H9 (cell line): ENCODE results near the gene CDYL2. TPM values are rescaled to one million over a fixed set of nuclear protein-coding genes. Genes with fewer than 3 reads are reported as not detected.

ENCODE experiments used
- DNase-seq: peaks from one replicate; pipeline ENCODE4 v3.0.0-alpha.2; 2017
- H2AFZ ChIP-seq: one replicate; pipeline ENCODE4 v1.6.1; 2013; ENCODE audit warnings: mild to moderate bottlenecking, low read length, control low read depth, moderate library complexity
- H2AK5ac ChIP-seq: 2 replicates; pipeline ENCODE4 v1.6.1; 2013; ENCODE audit warnings: low read length, control low read depth, mixed read lengths; ENCODE audit not compliant: insufficient read length
- H2BK120ac ChIP-seq: one replicate; pipeline ENCODE4 v1.6.1; 2013; ENCODE audit warnings: low read depth, mild to moderate bottlenecking, low read length, control low read depth, inconsistent platforms; ENCODE audit not compliant: poor library complexity, severe bottlenecking
- H2BK12ac ChIP-seq: 2 replicates; pipeline ENCODE4 v1.6.1; 2013; ENCODE audit warnings: low read length, control low read depth, mixed read lengths, low read depth; ENCODE audit not compliant: insufficient read length
- H2BK15ac ChIP-seq: 2 replicates; pipeline ENCODE4 v1.6.1; 2013; ENCODE audit warnings: low read depth, low read length, control low read depth
- H2BK20ac ChIP-seq: one replicate; pipeline ENCODE4 v1.6.1; 2013; ENCODE audit warnings: low read depth, mild to moderate bottlenecking, low read length, control low read depth, inconsistent platforms; ENCODE audit not compliant: poor library complexity, severe bottlenecking
- H2BK5ac ChIP-seq: 2 replicates; pipeline ENCODE4 v1.6.1; 2013; ENCODE audit warnings: low read length, control low read depth, mixed read lengths; ENCODE audit not compliant: insufficient read length
- H3K14ac ChIP-seq: 2 replicates; pipeline ENCODE4 v1.6.1; 2013; ENCODE audit warnings: low read length, control low read depth; ENCODE audit not compliant: insufficient read depth
- H3K18ac ChIP-seq: 2 replicates; pipeline ENCODE4 v1.6.1; 2013; ENCODE audit warnings: low read depth, mild to moderate bottlenecking, mixed read lengths, low read length, control low read depth; ENCODE audit not compliant: insufficient read length
- H3K23ac ChIP-seq: 2 replicates; pipeline ENCODE4 v1.6.1; 2013; ENCODE audit warnings: low read length, control low read depth, mixed read lengths, low read depth; ENCODE audit not compliant: insufficient read length
- H3K23me2 ChIP-seq: 2 replicates; pipeline ENCODE4 v1.6.1; 2013; ENCODE audit warnings: low read depth, mild to moderate bottlenecking, mixed read lengths, low read length, control low read depth; ENCODE audit not compliant: insufficient read length, poor library complexity, severe bottlenecking
- H3K27ac ChIP-seq: 2 replicates; pipeline ENCODE4 v1.5.1; 2013; ENCODE audit warnings: low read length, control low read depth, mixed read lengths, low read depth; ENCODE audit not compliant: insufficient read length
- H3K27me3 ChIP-seq: 2 replicates; pipeline ENCODE4 v1.6.1; 2013; ENCODE audit warnings: low read length, control low read depth, inconsistent platforms; ENCODE audit not compliant: insufficient read depth
- H3K4ac ChIP-seq: 2 replicates; pipeline ENCODE4 v1.6.1; 2013; ENCODE audit warnings: low read depth, mild to moderate bottlenecking, control low read depth, inconsistent platforms, low read length, moderate library complexity
- H3K4me1 ChIP-seq: 2 replicates; pipeline ENCODE4 v1.6.1; 2013; ENCODE audit warnings: low read length, control low read depth, inconsistent platforms; ENCODE audit not compliant: insufficient read depth
- H3K4me2 ChIP-seq: 2 replicates; pipeline ENCODE4 v1.6.1; 2013; ENCODE audit warnings: low read length, control low read depth, mixed read lengths; ENCODE audit not compliant: insufficient read length, insufficient read depth
- H3K56ac ChIP-seq: 2 replicates; pipeline ENCODE4 v1.6.1; 2013; ENCODE audit warnings: low read depth, mild to moderate bottlenecking, mixed read lengths, low read length, control low read depth; ENCODE audit not compliant: insufficient read length
- H3K79me1 ChIP-seq: 2 replicates; pipeline ENCODE4 v1.6.1; 2013; ENCODE audit warnings: low read depth, mild to moderate bottlenecking, moderate library complexity, low read length, control low read depth, inconsistent platforms; ENCODE audit not compliant: insufficient read depth, poor library complexity, severe bottlenecking
- H3K79me2 ChIP-seq: 2 replicates; pipeline ENCODE4 v1.6.1; 2013; ENCODE audit warnings: low read length, control low read depth, inconsistent platforms; ENCODE audit not compliant: insufficient read depth
- H3K9ac ChIP-seq: 2 replicates; pipeline ENCODE4 v1.6.1; 2013; ENCODE audit warnings: low read length, control low read depth, mixed read lengths; ENCODE audit not compliant: insufficient read length; ENCODE audit errors: extremely low read depth
- H3K9me3 ChIP-seq: one replicate; pipeline ENCODE4 v1.6.1; 2013; ENCODE audit warnings: low read depth, low read length, inconsistent platforms; ENCODE audit not compliant: control insufficient read depth
- H3T11ph ChIP-seq: one replicate; pipeline ENCODE4 v1.6.1; 2013; ENCODE audit warnings: mild to moderate bottlenecking, low read length, control low read depth, inconsistent platforms
- H4K20me1 ChIP-seq: one replicate; pipeline ENCODE4 v1.6.1; 2013; ENCODE audit not compliant: control insufficient read depth, insufficient read length, insufficient read depth
- H4K5ac ChIP-seq: 2 replicates; pipeline ENCODE4 v1.6.1; 2013; ENCODE audit warnings: low read depth, mild to moderate bottlenecking, mixed read lengths, low read length, control low read depth; ENCODE audit not compliant: insufficient read length
- H4K8ac ChIP-seq: replicated peaks from 2 replicates; pipeline ENCODE4 v1.6.1; 2013; ENCODE audit warnings: low read length, control low read depth, mixed read lengths, low read depth; ENCODE audit not compliant: insufficient read length
- H4K91ac ChIP-seq: 2 replicates; pipeline ENCODE4 v1.6.1; 2013; ENCODE audit warnings: low read depth, mild to moderate bottlenecking, moderate library complexity, mixed read lengths, low read length, control low read depth; ENCODE audit not compliant: insufficient read length
- H3K27ac Mint-ChIP-seq, 3 experiments: 2 replicates in 2 of 3; 3 replicates in 1 of 3; pipeline ENCODE4 v1.8.0; 2020 to 2021; ENCODE audit warnings: mixed read lengths in 3 of 3, mild to moderate bottlenecking in 1 of 3, moderate library complexity in 1 of 3
- H3K27me3 Mint-ChIP-seq: 2 replicates; pipeline ENCODE4 v1.8.0; 2021; ENCODE audit warnings: low read depth, mild to moderate bottlenecking, moderate library complexity, mixed read lengths
- H3K36me3 Mint-ChIP-seq, 3 experiments: 2 replicates in 2 of 3; 3 replicates in 1 of 3; pipeline ENCODE4 v1.8.0; 2020 to 2021; ENCODE audit warnings: low read depth in 3 of 3, mixed read lengths in 3 of 3; ENCODE audit not compliant: insufficient read depth in 1 of 3
- H3K4me1 Mint-ChIP-seq, 2 experiments: 2 replicates each; pipeline ENCODE4 v1.8.0; 2020; ENCODE audit warnings: mixed read lengths in 2 of 2
- H3K4me3 Mint-ChIP-seq, 2 experiments: 2 replicates in 1 of 2; 3 replicates in 1 of 2; pipeline ENCODE4 v1.8.0; 2020 to 2021; ENCODE audit warnings: mild to moderate bottlenecking in 2 of 2, mixed read lengths in 2 of 2, moderate library complexity in 1 of 2
- H3K9me3 Mint-ChIP-seq, 2 experiments: 2 replicates in 1 of 2; 3 replicates in 1 of 2; pipeline ENCODE4 v1.8.0; 2020; ENCODE audit warnings: mild to moderate bottlenecking in 2 of 2, mixed read lengths in 2 of 2, moderate library complexity in 1 of 2
- CTCF ChIP-seq: fragments of 200-600 bp; sonication (generic); conservative IDR thresholded peaks from 3 replicates; pipeline ENCODE4 v1.8.0; 2021; ENCODE audit warnings: antibody characterized with exemption, mild to moderate bottlenecking
- WGBS: extraction: QIAGEN DNeasy Blood & Tissue Kit; methylation state at CpG from one replicate; pipeline ENCODE4 v1.1.7; 2013; ENCODE audit warnings: missing lambda C conversion rate, low lambda C conversion rate, mixed read lengths; ENCODE audit not compliant: insufficient read length; ENCODE audit errors: extremely low coverage; 5-methylcytosine and 5-hydroxymethylcytosine counted together
- total RNA-seq: library from RNA; stranded (reverse); gene quantifications from 2 replicates; pipeline ENCODE4 v1.2.1, GENCODE V29; 2021

Gene CDYL2
- total RNA-seq, 1 experiment from 2014 or later, result 4.2 TPM

GRCh38 chr16:80628254-80628653, 176.1 kb downstream of the CDYL2 start:
- Histone ChIP-seq H2BK15ac (no peak overlapping the region), H3K4me2 (no peak overlapping the region), H3K56ac (no peak overlapping the region), H2BK20ac (no peak overlapping the region), H2AK5ac (no peak overlapping the region), H3K27ac (no peak overlapping the region), H2BK12ac (no peak overlapping the region), H3K23ac (no peak overlapping the region), H2AFZ (no peak overlapping the region), H4K8ac (no peak overlapping the region), H3K4me1 (no peaks in the 10 kb centered on the region), H2BK5ac (no peak overlapping the region), H4K5ac (no peak overlapping the region), H3K79me1 (no peaks in the 10 kb centered on the region), H3K9me3 (no peaks in the 10 kb centered on the region), H3K9ac (no peak overlapping the region), H2BK120ac (no peak overlapping the region), H3K14ac (no peak overlapping the region), H3K23me2 (no peaks in the 10 kb centered on the region), H3K27me3 (no peaks in the 10 kb centered on the region), H3K18ac (no peak overlapping the region), H4K20me1 (no peaks in the 10 kb centered on the region), H3T11ph (no peak overlapping the region), H4K91ac (no peak overlapping the region), H3K4ac (no peak overlapping the region), H3K79me2 (no peaks in the 10 kb centered on the region)
- no peak for DNase-seq
- TF ChIP-seq CTCF, result no peak
- peaks cover 6 to 26% of the 10 kb centered on the region in 2 experiments for H3K9me3 Mint-ChIP-seq
- WGBS, result no CpG with 5 or more reads among the region's 3 CpGs
- no peaks in the 10 kb centered on the region; a peak in 1 of 7 replicates for H3K36me3 Mint-ChIP-seq
- no peak overlapping the region for H3K4me3 Mint-ChIP-seq
- H3K4me1 Mint-ChIP-seq, result no peaks in the 10 kb centered on the region
- no peak overlapping the region for H3K27ac Mint-ChIP-seq
- H3K27me3 Mint-ChIP-seq, result no peaks in the 10 kb centered on the region
